Stimulated activated CD4-positive, alpha-beta T cell treated with anti-CD3 and anti-CD28 coated beads, Interleukin-4, amount 100 ng/mL, for 1 hour (primary cell): ENCODE results near the gene CCDC137.

Experiments used
- DNase-seq: peaks from one replicate; pipeline ENCODE4 v3.0.0-alpha.2; 2020

Gene CCDC137

GRCh38 chr17:81703747-81704654 lies 37.5 kb downstream of the CCDC137 start:
- no peak for DNase-seq

GRCh38 chr17:81705518-81706231 lies 39.1 kb downstream of the CCDC137 start:
- DNase-seq = no peak

- no peak for DNase-seq
Observed at GRCh38 chr17:81706232-81706611, 39.7 kb downstream of the CCDC137 start.

GRCh38 chr17:81706757-81707624 lies 40.5 kb downstream of the CCDC137 start:
- DNase-seq = no peak

- DNase-seq = no peak
Observed at GRCh38 chr17:81707725-81708646, 41.4 kb downstream of the CCDC137 start.

GRCh38 chr17:81708739-81709185 lies 42.2 kb downstream of the CCDC137 start:
- DNase-seq = no peak

- peak; percentile 27 for DNase-seq
Observed at GRCh38 chr17:81710514-81711308, 44.2 kb downstream of the CCDC137 start.

- peak; percentile 83 for DNase-seq
Observed at GRCh38 chr17:81711814-81712467, 45.4 kb downstream of the CCDC137 start, which contains the start of gene SLC25A10. Gene SLC25A10 (plus strand): TSS chr17:81712284. CDS start chr17:81712427, 143 bp downstream.

GRCh38 chr17:81712468-81713003 lies 46.0 kb downstream of the CCDC137 start:
- DNase-seq = no peak

- no peak for DNase-seq
Observed at GRCh38 chr17:81713004-81713555, 46.5 kb downstream of the CCDC137 start.

- no peak for DNase-seq
Observed at GRCh38 chr17:81713556-81714411, 47.2 kb downstream of the CCDC137 start.

GRCh38 chr17:81714412-81715106 lies 48.0 kb downstream of the CCDC137 start:
- no peak for DNase-seq

- DNase-seq = no peak
Observed at GRCh38 chr17:81715107-81715871, 48.8 kb downstream of the CCDC137 start.

- no peak for DNase-seq
Observed at GRCh38 chr17:81715872-81716673, 49.5 kb downstream of the CCDC137 start.

GRCh38 chr17:81716674-81716996 lies 50.1 kb downstream of the CCDC137 start:
- DNase-seq = no peak

GRCh38 chr17:81717049-81717765 lies 50.7 kb downstream of the CCDC137 start:
- no peak for DNase-seq
